Endometrial microvascular endothelial cells (primary cell): ENCODE measurements around the gene CLIP2. TPM values are rescaled to one million over a fixed set of nuclear protein-coding genes. Genes with fewer than 3 reads are reported as not detected.
"Not testable (repeated sequence)": the region's sequence is repeated elsewhere in the genome, so short reads cannot be mapped to it uniquely, and the experiment has no call there.

Experiments used
- in situ Hi-C: cut with HindIII; loops from 2 replicates; pipeline ENCODE4 v1.10.0; 2017; ENCODE audit warnings: low sequenced_read_pairs, low pct_unique_long_range_greater_than_20kb; ENCODE audit errors: inconsistent ontology term
- total RNA-seq: library from RNA; depleted of rRNA; stranded (reverse); fragments of >200 nt; gene quantifications from one replicate; pipeline ENCODE4 v1.2.3, GENCODE V29; 2015; ENCODE audit errors: inconsistent ontology term

The CLIP2 gene
- total RNA-seq, 1 donor from 2014 or later: 19.3 TPM

- in situ Hi-C loops: no loop called here
These were observed 61.5 kb downstream of the CLIP2 start for GRCh38 chr7:74350751-74351150.

DNA sequence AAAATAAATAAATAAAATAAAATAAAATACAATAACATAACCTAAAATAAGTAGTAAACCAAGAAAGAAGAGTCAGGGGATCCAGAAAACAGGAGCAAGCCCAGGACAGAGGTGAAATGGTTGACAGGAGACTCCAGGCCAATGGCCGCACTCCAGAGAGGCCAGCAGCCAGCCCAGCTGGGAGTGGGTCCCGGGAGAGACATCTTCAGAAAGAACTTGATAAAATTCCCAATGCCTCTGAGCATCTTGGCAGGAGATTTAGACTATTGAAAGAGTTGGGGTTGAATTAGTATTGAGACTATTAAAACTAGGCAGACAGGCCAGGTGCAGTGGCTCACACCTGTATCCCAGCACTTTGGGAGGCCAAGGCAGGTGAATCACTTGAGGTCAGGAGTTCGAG, 62.6 kb downstream of the CLIP2 start:
- in situ Hi-C loops: no loop called here

DNA sequence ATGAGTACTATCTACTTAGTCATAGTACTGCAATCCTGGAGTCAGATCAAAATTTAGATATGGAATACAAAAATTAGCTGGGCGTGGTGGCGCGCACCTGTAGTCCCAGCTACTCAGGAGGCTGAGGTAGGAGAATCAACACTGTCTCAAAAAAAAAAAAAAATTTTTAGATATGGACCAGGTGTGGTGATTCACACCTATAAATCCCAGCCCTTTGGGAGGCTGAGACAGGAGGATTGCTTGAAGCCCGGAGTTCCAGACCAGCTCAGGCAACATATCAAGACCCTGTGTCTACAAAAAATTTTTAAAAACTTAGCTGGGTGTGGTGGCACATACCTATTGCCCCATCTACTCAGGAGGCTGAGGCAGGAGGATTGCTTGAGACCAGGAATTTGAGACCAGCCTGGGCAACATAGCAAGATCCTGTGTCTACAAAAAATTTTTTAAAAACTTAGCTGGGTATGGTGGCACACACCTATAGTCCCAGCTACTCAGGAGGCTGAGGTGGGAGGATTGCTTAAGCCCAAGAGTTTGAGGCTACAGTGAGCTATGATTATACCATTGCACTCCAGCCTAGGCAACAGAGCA, 63.4 kb downstream of the CLIP2 start:
- in situ Hi-C loops: not testable (repeated sequence)

- in situ Hi-C loops: no loop called here
These were observed 64.8 kb downstream of the CLIP2 start for GRCh38 chr7:74354009-74354408.

DNA sequence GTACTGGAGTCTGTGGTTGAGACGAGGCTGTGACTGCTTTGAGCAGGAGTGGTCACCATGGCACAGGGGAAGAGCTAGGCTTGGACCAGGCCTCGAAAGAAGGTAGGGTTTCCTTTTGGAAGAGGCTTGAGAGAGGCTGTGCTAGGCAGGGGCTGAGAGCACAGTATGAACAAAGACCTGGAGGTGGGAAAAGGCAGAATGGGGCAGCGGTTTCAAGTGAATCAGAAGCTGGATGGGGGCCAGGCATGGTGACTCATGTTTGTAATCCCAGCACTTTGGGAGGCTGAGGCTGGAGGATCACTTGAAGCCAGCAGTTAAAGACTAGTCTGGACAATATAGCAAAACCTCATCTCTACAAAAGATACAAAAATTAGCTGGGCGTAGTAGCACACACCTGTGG, 65.9 kb downstream of the CLIP2 start:
- in situ Hi-C loops: no loop called here

GRCh38 chr7:74356589-74357315, 67.5 kb downstream of the CLIP2 start:
- in situ Hi-C loops: no loop called here

GRCh38 chr7:74360008-74360407, 70.8 kb downstream of the CLIP2 start:
- in situ Hi-C loops: no loop called here

- in situ Hi-C loops: no loop called here
These were observed 73.1 kb downstream of the CLIP2 start for GRCh38 chr7:74362266-74362665.

- in situ Hi-C loops: no loop called here
These were observed 74.9 kb downstream of the CLIP2 start for GRCh38 chr7:74364061-74364460.

DNA sequence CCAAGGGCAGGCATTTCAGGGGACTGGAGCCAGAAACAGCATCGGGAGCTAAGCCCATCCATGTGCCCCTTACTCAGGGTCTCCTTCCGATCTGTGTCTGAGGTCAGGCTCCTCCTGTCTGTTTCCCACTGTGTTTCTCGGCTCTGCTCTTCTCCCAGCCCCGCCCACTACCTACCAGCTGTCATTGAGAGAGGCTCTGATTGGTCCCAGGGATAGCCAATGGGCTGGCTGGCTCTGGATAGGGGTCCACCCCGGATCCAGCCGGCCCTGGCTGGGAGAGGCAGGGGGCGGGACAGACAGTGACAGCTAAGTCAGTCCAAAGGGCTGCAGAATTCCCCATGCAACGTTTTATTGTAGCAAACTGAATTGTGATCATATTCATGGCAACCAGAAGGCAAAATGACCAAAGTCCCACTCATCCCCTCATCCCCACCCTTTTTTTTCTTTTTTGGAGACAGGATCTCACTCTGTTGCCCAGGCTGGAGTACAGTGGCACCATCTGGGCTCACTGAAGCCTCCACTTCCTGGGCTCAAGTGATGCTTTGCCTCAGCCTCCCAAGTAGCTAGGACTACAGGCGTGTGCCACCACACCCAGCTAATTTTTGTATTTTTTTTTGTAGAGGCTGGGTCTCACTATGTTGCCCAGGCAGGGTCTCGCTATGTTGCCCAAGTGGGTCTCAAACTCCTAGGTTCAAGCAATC, 76.3 kb downstream of the CLIP2 start:
- in situ Hi-C loops: no loop called here

DNA sequence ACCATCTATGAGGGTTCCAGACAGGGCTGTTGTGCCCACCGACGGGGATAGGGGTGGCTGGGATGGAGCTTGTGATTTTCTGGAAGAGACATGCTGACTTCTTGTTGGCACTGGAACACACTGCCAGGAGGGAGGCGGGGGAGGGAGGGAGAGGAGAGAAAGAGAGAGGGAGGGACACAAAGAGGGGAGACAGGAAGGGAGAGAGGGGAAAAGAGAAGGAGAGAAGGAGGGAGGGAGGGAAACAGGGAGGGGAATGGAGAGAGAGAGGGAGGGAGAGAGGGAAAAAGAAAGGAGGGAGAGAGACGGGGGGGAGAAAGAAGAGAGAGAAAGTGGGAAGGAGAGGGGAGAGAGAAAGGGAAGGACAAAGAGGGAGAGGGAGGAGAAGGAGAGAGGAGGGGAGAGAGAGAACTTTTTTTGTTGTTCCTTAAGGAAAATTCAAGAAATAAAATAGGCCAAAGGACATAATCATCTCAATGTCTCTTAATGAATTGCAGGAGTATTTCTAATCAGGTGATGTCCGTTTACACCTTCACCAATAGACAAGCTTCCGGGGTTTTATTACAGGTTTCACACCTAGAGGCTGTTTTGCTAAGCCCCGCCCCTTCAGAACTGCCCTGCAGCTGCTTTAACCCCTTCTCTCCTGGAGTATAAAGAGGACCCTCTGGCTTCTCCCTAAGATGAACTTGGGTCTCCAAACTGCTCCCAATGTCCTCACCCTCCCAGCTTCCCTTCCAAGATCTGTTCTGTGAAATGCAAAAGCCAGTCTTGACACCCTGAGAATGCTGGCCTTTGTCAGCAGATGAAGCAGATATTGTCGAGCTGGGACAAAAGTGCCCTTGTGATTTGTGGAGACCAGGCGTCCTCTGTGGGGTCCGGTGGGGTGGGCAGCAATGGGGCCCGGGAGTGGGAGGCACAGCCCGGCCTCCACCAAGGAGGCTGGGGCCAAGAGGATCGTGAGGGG, 82.5 kb downstream of the CLIP2 start:
- in situ Hi-C loops: no loop called here

DNA sequence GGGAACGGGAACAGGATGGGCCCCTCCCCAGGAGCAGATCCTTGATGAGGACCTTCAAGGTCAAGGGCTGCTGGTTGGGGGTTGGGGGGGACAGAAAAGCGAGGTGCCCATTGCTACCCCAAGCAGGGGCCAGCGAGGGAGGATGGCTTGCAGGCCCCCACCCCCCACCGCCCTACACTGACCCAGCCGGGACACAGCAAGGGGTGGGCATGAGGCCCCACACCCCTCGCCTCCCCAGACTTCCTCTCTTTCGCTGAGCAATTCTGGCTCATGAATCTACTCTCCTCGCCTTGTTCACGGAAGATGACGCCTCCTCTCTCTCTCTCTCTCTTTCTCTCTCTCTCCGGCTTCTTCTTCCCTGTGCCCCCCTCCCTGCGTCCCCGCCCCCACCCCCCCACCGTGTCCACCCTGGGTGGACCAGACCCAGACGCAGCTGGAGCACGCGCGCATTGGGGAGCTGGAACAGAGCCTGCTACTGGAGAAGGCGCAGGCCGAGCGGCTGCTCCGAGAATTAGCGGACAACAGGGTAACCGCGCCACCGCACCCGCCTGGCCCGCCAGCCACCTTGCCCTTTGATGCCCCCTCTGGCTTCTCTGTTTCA, 83.4 kb downstream of the CLIP2 start:
- in situ Hi-C loops: no loop called here

DNA sequence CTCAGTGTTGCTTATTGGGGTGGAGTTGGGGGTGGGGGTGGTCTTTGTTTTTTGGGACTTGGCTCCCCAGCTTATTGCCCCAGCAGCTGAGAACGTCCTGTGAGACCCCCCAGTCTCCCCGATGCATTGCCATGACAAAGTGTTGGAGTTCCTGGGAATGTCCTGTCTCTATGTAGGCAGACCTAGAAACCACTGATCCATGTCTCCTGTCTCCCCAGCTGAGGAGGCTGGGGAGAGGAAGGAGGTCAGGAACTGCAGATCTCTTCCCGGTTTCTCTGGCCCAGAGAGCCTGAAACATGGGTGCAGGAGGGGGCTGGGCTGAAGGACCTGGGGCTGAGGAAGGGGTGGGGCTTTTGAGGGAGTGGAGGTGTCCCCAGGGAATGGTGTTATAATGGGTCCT, 84.3 kb downstream of the CLIP2 start:
- in situ Hi-C loops: no loop called here

DNA sequence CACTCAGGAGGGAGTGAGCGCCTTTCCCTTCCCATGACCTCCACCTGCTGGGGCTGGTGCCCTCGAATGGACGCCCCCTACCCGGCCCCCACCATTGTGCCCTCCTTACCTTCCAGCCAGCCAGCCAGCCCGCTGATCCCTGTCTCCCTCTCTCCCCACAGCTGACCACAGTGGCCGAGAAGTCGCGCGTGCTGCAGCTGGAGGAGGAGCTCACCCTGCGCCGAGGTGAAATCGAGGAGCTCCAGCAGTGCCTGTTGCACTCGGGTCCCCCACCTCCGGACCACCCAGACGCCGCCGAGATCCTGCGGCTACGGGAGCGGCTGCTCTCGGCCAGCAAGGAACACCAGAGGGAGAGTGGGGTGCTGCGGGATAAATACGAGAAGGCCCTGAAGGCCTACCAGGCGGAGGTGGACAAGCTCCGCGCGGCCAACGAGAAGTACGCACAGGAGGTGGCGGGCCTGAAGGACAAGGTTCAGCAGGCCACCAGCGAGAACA, 86.6 kb downstream of the CLIP2 start:
- in situ Hi-C loops: no loop called here

- in situ Hi-C loops: no loop called here
These were observed 87.2 kb downstream of the CLIP2 start for GRCh38 chr7:74376256-74377036.

- in situ Hi-C loops: no loop called here
These were observed 90.7 kb downstream of the CLIP2 start for GRCh38 chr7:74379938-74380337.

GRCh38 chr7:74380720-74381119, 91.5 kb downstream of the CLIP2 start:
- in situ Hi-C loops: no loop called here

GRCh38 chr7:74384086-74384485, 94.9 kb downstream of the CLIP2 start:
- in situ Hi-C loops: not testable (repeated sequence)
